ENCODE results near the gene MOB3A.

GRCh38 chr19:2040647-2041432, 55.3 kb downstream of the MOB3A start:
- TF ChIP-seq STAT6 (CRISPR knock-in tag; IDR thresholded peaks at IDR 0.05): no peak
- no peak for TF ChIP-seq MTA2 (IDR thresholded peaks at IDR 0.05; ENCODE audit: low read depth)
- TF ChIP-seq SMAD4 (CRISPR knock-in tag; conservative IDR thresholded peaks at IDR 0.05): no peak
- no peak for TF ChIP-seq ELF1 (tag; IDR thresholded peaks at IDR 0.05)
- TF ChIP-seq MAX (CRISPR knock-in tag; IDR thresholded peaks at IDR 0.05): no peak
- no peak for TF ChIP-seq PTRF (tag; IDR thresholded peaks at IDR 0.05)
- TF ChIP-seq GTF2F1 (IDR thresholded peaks at IDR 0.05; ENCODE audit: low read depth, low read length): no peak
- TF ChIP-seq JUN (IDR thresholded peaks at IDR 0.05; ENCODE audit: borderline replicate concordance, low read depth, low read length): no peak
- TF ChIP-seq JUN (CRISPR knock-in tag; IDR thresholded peaks at IDR 0.05; ENCODE audit: borderline replicate concordance): no peak

All from K562 (cell line).